HepG2 (cell line): ENCODE data around the gene MXD3. TPM values are rescaled to one million over a fixed set of nuclear protein-coding genes. Genes with fewer than 3 reads are reported as not detected.
A peak's percentile ranks its signal among the peaks of the same experiment; 100 is the strongest.

Experiments used
- AGO2 ChIP-seq: fragments of 200-400 bp; formaldehyde crosslinking; optimal IDR thresholded peaks from 2 replicates; pipeline ENCODE3; 2017; ENCODE audit warnings: mild to moderate bottlenecking, low read depth, low read length, moderate library complexity
- ATM ChIP-seq: fragments of 450-650 bp; IDR thresholded peaks from 2 replicates; pipeline ENCODE4 v1.7.1; 2017; ENCODE audit warnings: mild to moderate bottlenecking, borderline replicate concordance
- DNMT3B ChIP-seq: conservative IDR thresholded peaks from 2 replicates; pipeline ENCODE4 v1.6.1; 2016; ENCODE audit warnings: missing biosample characterization, control low read depth
- MED1 ChIP-seq: sonication (generic); formaldehyde crosslinking; IDR thresholded peaks from 2 replicates; pipeline ENCODE4 v1.4.0; 2020; ENCODE audit warnings: missing genetic modification reagents
- NFE2L1 ChIP-seq: sonication (generic); formaldehyde crosslinking; IDR thresholded peaks from 2 replicates; pipeline ENCODE4 v1.4.0; 2020; ENCODE audit warnings: missing genetic modification reagents, mild to moderate bottlenecking, borderline replicate concordance
- REL ChIP-seq: sonication (generic); formaldehyde crosslinking; conservative IDR thresholded peaks from 2 replicates; pipeline ENCODE4 v1.8.0; 2022; ENCODE audit warnings: mild to moderate bottlenecking, missing genetic modification reagents, moderate library complexity
- REPIN1 ChIP-seq: sonication (generic); formaldehyde crosslinking; IDR thresholded peaks from 2 replicates; pipeline ENCODE4 v1.8.0; 2022; ENCODE audit warnings: missing genetic modification reagents, low read depth, mild to moderate bottlenecking, borderline replicate concordance
- REXO4 ChIP-seq: sonication (generic); formaldehyde crosslinking; IDR thresholded peaks from 2 replicates; pipeline ENCODE4 v1.8.0; 2022; ENCODE audit warnings: missing genetic modification reagents, mild to moderate bottlenecking, borderline replicate concordance
- RFX1 ChIP-seq: fragments of 450-650 bp; IDR thresholded peaks from 2 replicates; pipeline ENCODE4 v1.6.1; 2017
- SETDB1 ChIP-seq: sonication (generic); formaldehyde crosslinking; IDR thresholded peaks from 2 replicates; pipeline ENCODE4 v1.5.1; 2020; ENCODE audit warnings: missing genetic modification reagents, mild to moderate bottlenecking, borderline replicate concordance
- ZFP41 ChIP-seq: sonication (generic); formaldehyde crosslinking; IDR thresholded peaks from 2 replicates; pipeline ENCODE4 v1.4.0; 2020; ENCODE audit warnings: mild to moderate bottlenecking, missing genetic modification reagents, borderline replicate concordance
- ZNF12 ChIP-seq: sonication (generic); formaldehyde crosslinking; IDR thresholded peaks from 2 replicates; pipeline ENCODE4 v1.5.0; 2020; ENCODE audit warnings: missing genetic modification reagents
- ZNF263 ChIP-seq: sonication (generic); formaldehyde crosslinking; IDR thresholded peaks from 2 replicates; pipeline ENCODE4 v1.4.0; 2020; ENCODE audit warnings: missing genetic modification reagents
- ZNF460 ChIP-seq: sonication (generic); formaldehyde crosslinking; IDR thresholded peaks from 2 replicates; pipeline ENCODE4 v1.5.1; 2020; ENCODE audit warnings: missing genetic modification reagents, mild to moderate bottlenecking, borderline replicate concordance
- ZNF557 ChIP-seq: sonication (generic); formaldehyde crosslinking; IDR thresholded peaks from 2 replicates; pipeline ENCODE4 v1.4.0; 2020; ENCODE audit warnings: missing genetic modification reagents
- ZNF678 ChIP-seq: sonication (generic); formaldehyde crosslinking; IDR thresholded peaks from 2 replicates; pipeline ENCODE4 v1.4.0; 2020; ENCODE audit warnings: mild to moderate bottlenecking, missing genetic modification reagents
- ZNF761 ChIP-seq: sonication (generic); formaldehyde crosslinking; conservative IDR thresholded peaks from 2 replicates; pipeline ENCODE4 v1.4.0; 2020; ENCODE audit warnings: mild to moderate bottlenecking, missing genetic modification reagents
- ZSCAN22 ChIP-seq: sonication (generic); formaldehyde crosslinking; IDR thresholded peaks from 2 replicates; pipeline ENCODE4 v1.4.0; 2020; ENCODE audit warnings: mild to moderate bottlenecking, missing genetic modification reagents
- polyA plus RNA-seq, 8 experiments: library from polyadenylated mRNA; depleted of rRNA in 3 of 8; stranded (reverse) in 7 of 8; unstranded in 1 of 8; fragments of >200 nt; fragmentation: Illumina TruSeq in 4 of 8; extraction: Trizol in 4 of 8; gene quantifications; 2 replicates each; pipeline versions ENCODE4 v1.2.1 to v1.2.3, GENCODE V29; 2011 to 2016; ENCODE audit warnings: low read depth in 4 of 8, missing spikeins in 1 of 8, mixed read lengths in 1 of 8; ENCODE audit not compliant: insufficient read depth in 1 of 8
- total RNA-seq, 5 experiments: library from RNA; depleted of rRNA; stranded (reverse); fragments of >200 nt; fragmentation: Illumina TruSeq; extraction: Trizol; gene quantifications; 2 replicates each; pipeline ENCODE4 v1.2.3, GENCODE V29; 2016; ENCODE audit warnings: low read depth in 1 of 5
- TF ChIP-seq, protein P1 (sequence below): sonication (generic); formaldehyde crosslinking; IDR thresholded peaks from 2 replicates; pipeline ENCODE4 v1.5.0; 2020; ENCODE audit warnings: mild to moderate bottlenecking, missing genetic modification reagents
- TF ChIP-seq, protein P2 (sequence below): sonication (generic); formaldehyde crosslinking; IDR thresholded peaks from 2 replicates; pipeline ENCODE4 v1.5.1; 2020; ENCODE audit warnings: missing genetic modification reagents, mild to moderate bottlenecking, borderline replicate concordance
- TF ChIP-seq, protein P3 (sequence below): IDR thresholded peaks from 2 replicates; pipeline ENCODE4 v1.6.1; 2012; ENCODE audit warnings: inconsistent platforms
- TF ChIP-seq, protein P4 (sequence below): sonication (generic); formaldehyde crosslinking; IDR thresholded peaks from 2 replicates; pipeline ENCODE4 v1.8.0; 2022; ENCODE audit warnings: mild to moderate bottlenecking, missing genetic modification reagents, borderline replicate concordance
- TF ChIP-seq, protein P5 (sequence below): sonication (generic); formaldehyde crosslinking; IDR thresholded peaks from 2 replicates; pipeline ENCODE4 v1.8.0; 2022; ENCODE audit warnings: missing genetic modification reagents, mild to moderate bottlenecking, inconsistent platforms, borderline replicate concordance

The MXD3 gene
- total and polyA plus RNA-seq, 2 of the 13 experiments (the other 11 are each of a cell fraction or from before 2014, with no cell fraction given), result 10.5 to 12.8 TPM

DNA sequence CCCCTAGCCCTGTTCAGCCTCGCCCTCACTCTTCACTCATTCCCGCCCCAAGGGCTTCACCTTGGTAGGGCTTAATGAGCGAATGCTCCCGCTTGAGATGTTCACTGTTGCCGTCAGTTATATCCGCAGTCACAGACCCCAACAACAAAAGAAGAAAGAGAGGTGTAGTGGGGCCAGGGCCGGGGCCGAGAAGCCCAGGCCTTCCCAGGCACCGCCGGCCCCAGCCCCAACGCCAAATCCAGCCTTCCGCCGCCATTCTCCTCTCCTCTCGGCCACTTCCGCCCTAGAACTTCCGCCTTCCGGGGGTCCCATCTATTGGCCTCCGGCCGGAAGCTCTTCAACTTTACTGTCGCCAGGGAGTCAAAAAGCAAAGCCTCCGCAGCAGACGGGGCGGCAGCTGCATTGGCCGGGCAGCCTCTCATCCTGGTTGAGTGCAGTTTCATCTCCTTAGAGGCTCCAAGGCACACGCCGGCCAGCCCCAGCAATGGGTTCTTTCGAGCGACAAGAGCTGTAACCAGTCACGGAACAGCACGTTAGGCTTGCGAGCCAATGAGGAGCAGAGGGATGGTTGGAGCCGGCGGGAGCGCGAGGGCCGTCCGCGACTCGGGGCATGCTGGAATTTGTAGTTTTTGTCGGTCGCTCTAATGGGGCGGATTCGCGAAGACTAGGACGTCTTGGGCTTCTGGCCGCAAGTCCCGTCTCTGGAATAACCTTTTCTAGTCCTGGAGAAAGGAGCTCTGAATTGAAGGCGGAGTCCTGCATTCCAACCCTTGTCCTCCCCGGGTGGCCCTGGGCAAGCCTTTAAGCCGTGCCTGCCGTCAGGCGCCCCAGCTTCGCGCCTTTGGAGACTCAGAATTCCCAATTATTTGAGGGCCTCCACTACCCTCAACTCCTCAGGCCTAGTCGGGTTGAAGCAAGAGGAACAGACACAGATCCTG is 40.0 kb upstream of the MXD3 start, which contains the start of gene LMAN2 (continued):
- TF ChIP-seq NFE2L1 (no peak), REL (CRISPR knock-in tag) (no peak), ZSCAN22 (CRISPR knock-in tag) (no peak), ZNF12 (CRISPR knock-in tag) (no peak), ZNF263 (CRISPR knock-in tag) (peak; percentile 36; the same call in 1 of the 2 replicates), ZNF460 (CRISPR knock-in tag) (no peak; the same call in 1 of the 2 replicates), RFX1 (no peak), AGO2 (peak; percentile 52), DNMT3B (CRISPR knock-in tag) (no peak), ZNF557 (no peak), MED1 (CRISPR knock-in tag) (no peak), ZNF678 (CRISPR knock-in tag) (no peak), REPIN1 (CRISPR knock-in tag) (peak; percentile 69), ZFP41 (CRISPR knock-in tag) (no peak), ATM (no peak), SETDB1 (CRISPR knock-in tag) (no peak), REXO4 (no peak), ZNF761 (CRISPR knock-in tag) (no peak; the same call in 1 of the 2 replicates)
- TF ChIP-seq, protein P1, sequence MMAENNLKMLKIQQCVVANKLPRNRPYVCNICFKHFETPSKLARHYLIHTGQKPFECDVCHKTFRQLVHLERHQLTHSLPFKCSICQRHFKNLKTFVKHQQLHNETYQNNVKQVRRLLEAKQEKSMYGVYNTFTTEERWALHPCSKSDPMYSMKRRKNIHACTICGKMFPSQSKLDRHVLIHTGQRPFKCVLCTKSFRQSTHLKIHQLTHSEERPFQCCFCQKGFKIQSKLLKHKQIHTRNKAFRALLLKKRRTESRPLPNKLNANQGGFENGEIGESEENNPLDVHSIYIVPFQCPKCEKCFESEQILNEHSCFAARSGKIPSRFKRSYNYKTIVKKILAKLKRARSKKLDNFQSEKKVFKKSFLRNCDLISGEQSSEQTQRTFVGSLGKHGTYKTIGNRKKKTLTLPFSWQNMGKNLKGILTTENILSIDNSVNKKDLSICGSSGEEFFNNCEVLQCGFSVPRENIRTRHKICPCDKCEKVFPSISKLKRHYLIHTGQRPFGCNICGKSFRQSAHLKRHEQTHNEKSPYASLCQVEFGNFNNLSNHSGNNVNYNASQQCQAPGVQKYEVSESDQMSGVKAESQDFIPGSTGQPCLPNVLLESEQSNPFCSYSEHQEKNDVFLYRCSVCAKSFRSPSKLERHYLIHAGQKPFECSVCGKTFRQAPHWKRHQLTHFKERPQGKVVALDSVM (CRISPR knock-in tag), result peak; percentile 23; the same call in 1 of the 2 replicates
- TF ChIP-seq, protein P2, sequence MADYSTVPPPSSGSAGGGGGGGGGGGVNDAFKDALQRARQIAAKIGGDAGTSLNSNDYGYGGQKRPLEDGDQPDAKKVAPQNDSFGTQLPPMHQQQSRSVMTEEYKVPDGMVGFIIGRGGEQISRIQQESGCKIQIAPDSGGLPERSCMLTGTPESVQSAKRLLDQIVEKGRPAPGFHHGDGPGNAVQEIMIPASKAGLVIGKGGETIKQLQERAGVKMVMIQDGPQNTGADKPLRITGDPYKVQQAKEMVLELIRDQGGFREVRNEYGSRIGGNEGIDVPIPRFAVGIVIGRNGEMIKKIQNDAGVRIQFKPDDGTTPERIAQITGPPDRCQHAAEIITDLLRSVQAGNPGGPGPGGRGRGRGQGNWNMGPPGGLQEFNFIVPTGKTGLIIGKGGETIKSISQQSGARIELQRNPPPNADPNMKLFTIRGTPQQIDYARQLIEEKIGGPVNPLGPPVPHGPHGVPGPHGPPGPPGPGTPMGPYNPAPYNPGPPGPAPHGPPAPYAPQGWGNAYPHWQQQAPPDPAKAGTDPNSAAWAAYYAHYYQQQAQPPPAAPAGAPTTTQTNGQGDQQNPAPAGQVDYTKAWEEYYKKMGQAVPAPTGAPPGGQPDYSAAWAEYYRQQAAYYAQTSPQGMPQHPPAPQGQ (CRISPR knock-in tag), result no peak
- TF ChIP-seq, protein P3, sequence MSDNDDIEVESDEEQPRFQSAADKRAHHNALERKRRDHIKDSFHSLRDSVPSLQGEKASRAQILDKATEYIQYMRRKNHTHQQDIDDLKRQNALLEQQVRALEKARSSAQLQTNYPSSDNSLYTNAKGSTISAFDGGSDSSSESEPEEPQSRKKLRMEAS, result peak; percentile 27; the same call in 1 of the 2 replicates
- TF ChIP-seq, protein P4, sequence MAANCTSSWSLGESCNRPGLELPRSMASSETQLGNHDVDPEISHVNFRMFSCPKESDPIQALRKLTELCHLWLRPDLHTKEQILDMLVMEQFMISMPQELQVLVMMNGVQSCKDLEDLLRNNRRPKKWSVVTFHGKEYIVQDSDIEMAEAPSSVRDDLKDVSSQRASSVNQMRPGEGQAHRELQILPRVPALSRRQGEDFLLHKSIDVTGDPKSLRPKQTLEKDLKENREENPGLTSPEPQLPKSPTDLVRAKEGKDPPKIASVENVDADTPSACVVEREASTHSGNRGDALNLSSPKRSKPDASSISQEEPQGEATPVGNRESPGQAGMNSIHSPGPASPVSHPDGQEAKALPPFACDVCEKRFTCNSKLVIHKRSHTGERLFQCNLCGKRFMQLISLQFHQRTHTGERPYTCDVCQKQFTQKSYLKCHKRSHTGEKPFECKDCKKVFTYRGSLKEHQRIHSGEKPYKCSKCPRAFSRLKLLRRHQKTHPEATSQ, result no peak
- TF ChIP-seq, protein P5, sequence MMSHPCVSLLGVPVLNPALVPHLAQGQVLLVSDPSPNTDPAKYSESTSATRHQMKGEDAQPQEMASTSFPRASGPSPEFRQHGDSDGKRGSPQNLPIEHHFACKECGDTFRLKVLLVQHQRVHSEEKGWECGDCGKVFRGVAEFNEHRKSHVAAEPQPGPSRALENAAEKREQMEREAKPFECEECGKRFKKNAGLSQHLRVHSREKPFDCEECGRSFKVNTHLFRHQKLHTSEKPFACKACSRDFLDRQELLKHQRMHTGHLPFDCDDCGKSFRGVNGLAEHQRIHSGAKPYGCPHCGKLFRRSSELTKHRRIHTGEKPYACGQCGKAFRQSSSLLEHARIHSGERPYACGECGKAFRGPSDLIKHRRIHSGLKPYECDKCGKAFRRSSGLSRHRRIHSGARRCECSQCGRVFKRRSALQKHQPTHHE (CRISPR knock-in tag), result peak; percentile 56; the same call in 1 of the 2 replicates
